M059J (cell line): Measurements from ENCODE around the gene NPFFR1. TPM values are rescaled to one million over a fixed set of nuclear protein-coding genes. Genes with fewer than 3 reads are reported as not detected.
A peak's percentile ranks its signal among the peaks of the same experiment; 100 is the strongest.
"Not testable (repeated sequence)": the region's sequence is repeated elsewhere in the genome, so short reads cannot be mapped to it uniquely, and the experiment has no call there.

ENCODE experiments used
- DNase-seq: peaks from one replicate; pipeline ENCODE4 v3.0.0-alpha.2; 2012; ENCODE audit warnings: low read depth
- total RNA-seq: library from RNA; depleted of rRNA; stranded (reverse); fragments of >200 nt; shearing (Covaris generic); gene quantifications from 2 replicates; pipeline ENCODE4 v1.2.3, GENCODE V29; 2014

The NPFFR1 gene
- total RNA-seq, 1 experiment from 2014 or later = not detected

DNA sequence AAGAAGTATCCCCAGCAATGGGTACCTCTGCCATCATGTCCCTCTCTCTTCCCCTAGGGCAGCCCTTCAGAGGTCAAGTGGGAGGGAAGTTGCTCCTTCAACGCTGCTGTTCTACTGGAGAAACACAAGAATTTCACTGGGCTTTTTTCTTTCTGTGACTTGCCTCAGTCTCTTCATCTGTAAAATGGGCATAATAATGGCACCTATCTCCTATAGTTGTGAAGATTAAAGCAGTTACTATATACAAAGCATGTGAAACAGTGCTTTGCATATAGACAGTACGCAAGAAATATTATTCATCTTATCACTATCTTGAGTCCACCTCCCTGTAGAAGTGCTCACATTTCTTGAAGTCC lies 1.6 kb upstream of the NPFFR1 start:
- DNase-seq = no peak

DNA sequence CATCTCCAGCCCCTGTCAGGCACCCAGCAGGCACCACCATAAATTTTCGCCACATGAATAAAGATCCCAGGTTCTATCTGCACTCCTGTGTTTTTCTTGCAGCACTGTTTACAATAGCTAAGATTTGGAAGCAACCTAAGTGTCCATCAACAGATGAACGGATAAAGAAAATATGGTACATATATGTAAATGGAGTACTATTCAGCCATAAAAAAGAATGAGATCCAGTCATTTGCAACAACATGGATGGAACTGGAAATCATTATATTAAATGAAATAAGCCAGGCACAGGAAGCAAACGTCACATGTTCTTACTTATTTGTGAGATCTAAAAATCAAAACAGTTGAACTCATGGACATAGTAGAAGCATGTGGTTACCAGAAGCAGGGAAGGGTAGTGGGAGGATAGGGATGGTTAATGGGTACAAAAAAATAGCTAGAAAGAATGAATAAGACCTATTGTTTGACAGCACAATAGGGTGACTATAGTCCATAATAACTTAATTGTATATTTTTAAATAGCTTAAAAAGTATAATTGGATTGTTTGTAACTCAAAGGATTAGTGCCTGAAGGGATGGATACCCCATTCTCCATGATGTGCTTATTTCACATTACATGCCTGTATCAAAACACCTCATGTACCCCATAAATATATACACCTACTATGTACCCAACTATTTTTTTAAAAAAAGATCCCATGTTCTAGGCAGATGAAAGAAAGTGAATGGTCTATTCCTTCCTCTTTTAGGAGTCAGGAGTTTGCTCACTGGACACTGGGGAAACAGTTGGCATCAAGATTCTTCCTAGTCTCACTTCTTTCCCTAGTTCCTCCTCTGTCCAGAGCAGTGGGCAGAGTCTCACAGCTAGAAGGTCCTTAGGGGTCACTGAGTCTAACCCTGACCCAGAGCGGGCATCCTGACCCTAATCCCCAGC lies 1.0 kb upstream of the NPFFR1 start:
- no peak for DNase-seq

DNA sequence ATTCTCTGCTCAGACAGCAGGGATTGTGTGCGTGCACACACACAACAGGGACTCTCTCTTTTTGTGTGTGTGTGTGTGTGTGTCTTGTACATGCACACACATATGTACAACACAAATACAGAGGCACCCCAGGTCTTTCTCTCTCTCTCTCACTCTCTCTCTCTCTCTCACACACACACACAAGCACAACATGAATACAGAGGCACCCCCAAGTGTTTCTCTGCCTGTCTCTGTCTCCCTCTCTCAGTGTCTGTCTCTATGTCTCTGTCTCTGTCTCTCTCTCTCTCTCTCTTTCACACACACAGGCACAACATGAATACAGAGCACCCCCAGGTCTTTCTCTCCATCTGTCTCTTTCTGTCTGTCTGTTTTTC lies 746 bp downstream of the NPFFR1 start:
- DNase-seq = no peak

DNA sequence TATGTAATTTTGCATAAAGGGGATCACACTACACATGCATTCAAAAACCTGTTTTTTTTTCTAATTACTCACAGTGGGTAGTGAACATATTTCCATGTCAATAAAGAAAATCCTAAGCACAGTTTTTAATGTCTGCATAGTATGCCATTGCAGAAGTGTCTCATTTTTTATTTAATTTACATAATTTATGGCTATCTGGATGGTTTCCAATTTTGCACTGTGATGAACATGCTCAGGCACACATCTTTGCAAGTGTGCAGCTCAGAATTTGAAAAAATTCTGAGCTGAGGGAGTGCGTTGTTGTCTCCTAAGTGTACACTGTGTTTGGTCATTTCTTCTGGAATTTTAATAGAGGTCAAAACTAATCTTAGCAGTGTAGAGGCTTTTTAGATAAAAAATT lies 2.2 kb downstream of the NPFFR1 start:
- DNase-seq = no peak

DNA sequence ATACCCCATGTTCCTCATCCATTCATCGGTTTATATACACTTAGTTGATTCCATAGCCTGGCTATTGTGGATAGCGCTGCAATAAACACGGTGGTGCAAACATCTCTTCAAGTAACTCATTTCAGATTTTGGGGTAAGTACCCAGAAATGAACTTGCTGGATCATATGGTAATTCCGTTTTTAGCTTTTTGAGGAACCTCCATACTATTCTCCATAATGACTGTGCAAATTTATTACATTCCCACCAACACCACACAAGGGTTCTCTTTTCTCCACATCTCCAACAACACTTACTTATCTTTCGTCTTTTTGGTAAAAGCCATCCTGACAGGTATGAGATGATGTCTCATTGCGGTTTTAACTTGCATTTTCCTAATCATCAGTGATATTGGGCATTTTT lies 3.7 kb downstream of the NPFFR1 start:
- no peak for DNase-seq

DNA sequence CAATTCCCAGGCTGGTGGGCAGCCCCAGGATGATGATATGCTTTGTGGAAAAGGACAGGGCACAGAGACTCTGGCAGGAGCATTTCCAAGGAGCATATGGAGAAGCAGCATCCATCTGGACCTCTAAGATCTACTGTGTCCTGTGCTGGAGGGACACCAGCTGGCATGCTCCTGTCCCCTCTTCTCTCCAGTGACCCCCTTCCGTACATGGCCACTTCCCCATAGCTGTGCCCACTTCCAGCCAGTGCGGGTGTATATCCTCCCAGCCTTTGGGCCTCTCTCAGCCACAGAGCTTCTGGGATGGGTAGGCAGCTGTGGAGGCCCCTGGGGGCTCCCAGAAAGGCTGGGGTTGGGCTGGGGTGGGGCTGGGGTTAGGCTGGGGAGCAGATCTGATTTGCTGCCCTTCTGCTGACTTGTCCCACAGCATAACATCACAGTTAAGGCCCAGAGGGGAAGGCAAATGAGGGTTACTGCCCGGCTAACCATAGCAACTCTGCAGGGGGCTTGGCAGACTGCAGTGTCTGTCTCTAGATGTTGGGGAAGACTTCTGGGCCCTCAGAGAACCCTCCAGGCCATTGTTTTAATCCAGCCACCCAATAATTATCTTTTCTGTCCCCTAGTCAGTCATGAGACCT lies 6.3 kb downstream of the NPFFR1 start:
- DNase-seq = no peak

DNA sequence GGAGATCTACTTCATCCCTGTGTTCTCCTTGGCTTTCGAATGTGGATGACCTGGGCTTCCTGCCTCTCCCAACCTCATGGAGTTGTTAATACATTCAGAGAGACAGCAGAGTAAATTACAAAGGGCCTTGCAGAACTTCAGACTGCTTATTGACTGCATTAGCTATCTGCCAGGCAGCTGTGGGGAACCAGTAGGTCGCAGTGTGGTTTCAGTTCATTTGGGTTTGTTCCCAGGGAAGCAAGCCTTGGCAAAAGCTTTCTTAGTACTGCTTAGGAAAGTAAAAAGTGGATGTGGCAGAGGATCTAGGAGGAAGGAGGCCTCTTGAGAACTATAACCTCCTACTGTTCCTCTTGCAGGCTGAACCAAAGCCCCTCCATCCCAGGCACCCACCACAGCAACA lies 9.2 kb downstream of the NPFFR1 start:
- peak; percentile 44 for DNase-seq

DNA sequence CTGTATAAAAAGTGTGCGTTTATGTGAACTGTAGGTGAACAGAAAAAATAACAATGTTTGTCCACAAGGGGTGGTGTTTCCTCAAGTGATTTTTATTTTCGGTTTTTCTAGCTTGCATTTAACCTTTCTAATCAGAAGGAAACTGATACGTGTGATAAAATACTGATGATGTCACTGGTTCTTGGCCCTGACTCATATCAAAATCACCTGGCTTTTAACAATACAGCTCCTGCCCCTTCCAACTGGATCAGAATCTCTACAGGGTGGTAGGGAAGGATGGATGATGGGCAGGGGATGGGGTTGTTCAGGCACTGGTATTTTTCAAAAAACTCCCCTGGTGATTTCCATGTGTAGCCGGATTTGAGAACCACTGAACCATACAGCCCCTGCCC lies 10.9 kb downstream of the NPFFR1 start:
- peak; percentile 37 for DNase-seq

DNA sequence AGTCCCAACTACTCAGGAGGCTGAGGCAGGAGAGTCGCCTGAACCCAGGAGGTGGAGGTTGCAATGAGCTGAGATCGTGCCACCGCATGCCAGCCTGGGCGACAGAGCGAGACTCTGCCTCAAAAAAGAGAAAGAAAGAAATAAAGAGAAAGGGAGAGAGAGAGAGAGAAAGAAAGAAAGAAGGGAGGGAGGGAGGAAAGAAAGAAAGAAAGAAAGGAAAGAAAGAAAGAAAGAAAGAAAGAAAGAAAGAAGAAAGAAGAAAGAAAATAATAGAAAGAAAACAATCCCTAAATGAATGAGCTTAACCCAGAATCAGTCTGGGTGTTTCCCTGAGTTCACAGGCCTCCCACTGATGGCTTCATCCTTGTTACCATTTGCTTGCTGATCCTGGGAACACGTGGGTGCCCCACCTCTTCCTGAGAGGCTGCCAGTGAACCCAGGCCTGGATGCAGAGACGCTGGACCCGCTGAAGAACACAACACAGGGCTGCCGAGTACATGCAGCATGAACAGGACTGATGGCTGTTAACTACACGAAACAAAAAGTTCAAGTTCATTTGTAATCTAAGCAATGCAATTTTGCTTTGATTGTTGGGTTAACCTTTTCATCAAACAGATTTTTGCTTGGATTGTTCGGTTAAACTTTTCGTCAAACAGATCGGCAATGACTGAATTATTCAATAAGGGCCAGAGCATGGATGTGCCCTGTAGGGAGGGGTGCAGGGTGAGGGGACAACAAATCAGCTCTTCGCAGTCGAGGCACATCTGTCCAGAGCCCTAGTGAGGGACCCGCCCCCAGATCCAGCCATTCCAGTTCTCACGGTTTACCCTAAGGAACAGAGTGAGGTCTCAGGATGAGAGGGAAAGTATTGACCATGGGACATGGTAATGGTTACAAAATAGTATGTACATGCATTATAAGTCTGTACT lies 11.5 kb downstream of the NPFFR1 start:
- DNase-seq = no peak

DNA sequence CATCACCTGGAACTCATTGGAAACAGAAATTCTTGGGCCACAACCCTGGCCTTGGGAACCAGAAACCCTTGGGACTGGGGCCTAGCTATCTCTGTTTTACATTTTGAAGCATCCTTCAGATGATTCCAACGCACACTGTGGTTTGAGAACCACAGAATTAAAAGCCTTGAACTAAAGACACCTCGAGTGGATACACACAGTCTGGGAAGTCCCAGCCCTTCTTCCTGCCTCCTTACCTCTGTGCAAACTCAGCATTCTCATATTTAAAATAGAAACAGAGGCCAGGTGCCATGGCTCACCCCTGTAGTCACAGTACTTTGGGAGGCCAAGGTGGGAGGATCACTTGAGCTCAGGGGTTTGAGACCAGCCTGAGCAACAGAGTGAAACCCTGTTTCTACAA lies 12.9 kb downstream of the NPFFR1 start:
- no peak for DNase-seq

DNA sequence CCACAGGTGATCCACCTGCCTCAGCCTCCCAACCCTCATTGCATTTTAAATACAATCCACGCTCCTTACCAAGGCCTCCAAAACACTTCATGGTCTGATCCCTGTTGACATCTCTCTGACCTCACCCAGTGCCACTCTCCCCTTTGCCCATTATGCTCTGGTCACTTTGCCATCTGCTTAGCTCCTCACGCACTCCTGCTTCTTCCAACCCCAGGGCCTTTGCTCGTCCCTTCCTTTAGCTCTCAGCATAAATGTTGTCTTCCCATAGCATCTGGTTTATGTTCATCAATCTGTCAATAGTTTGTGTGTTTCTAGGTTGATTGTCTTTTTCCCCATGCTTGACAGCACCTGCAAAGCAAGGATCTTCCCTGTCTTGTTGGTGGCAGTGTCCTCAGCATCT lies 14.1 kb downstream of the NPFFR1 start:
- no peak for DNase-seq

DNA sequence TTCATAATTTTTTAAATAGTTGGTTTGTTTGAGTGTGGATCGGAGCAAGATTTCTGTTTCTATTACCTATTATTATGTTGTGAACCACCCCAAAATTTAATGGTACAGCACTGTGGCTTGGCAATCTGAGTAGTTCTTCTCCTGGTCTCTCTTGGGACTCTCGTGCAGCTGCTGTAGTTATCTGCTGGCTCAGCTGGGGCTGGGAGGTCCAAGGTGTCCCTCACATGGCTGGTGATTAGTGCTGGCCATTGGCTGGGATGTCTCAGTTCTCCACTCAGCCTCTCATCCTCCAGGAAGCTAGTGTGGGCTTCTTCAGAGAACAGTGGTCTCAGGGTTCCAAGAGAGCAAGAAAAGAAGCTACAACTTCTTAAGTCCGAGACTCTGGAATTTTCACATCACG lies 15.4 kb downstream of the NPFFR1 start:
- no peak for DNase-seq

DNA sequence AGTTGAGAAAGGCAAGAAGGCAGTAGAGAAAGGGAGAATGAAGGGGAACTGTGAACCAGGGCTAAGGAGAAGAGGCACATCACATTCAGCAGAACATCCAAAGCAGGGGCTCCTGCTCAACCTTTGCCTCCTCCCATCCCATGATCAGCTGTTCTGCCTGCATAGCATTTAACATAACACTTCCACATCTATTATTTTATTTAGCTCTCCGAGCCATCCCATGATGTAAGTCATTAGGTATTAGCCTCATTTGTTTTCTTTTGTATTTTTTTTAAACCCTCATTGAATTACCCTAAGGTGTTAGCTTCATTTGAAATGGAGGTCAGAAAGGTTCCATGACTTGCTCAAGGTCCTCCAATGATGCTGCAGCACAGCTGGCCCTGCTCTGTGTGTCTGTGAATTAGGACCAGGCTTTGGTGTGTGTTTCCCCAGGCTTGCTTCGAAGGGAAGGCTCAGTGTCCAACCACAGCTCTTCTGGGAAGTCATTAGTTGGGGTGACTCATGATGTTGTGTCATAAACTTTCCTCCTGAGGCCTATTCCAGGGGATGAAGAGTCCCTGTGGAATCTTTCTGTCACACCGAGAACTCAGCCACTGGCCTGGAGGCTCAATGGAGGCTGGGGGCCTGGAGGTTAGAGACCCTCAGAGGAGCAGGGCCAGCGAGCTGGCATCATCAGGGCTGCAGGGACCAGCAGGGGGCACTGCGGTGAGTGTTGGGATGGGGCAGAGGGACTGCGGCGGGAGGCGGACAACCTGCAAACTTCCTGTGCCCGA lies 16.5 kb downstream of the NPFFR1 start:
- DNase-seq = peak; percentile 96

DNA sequence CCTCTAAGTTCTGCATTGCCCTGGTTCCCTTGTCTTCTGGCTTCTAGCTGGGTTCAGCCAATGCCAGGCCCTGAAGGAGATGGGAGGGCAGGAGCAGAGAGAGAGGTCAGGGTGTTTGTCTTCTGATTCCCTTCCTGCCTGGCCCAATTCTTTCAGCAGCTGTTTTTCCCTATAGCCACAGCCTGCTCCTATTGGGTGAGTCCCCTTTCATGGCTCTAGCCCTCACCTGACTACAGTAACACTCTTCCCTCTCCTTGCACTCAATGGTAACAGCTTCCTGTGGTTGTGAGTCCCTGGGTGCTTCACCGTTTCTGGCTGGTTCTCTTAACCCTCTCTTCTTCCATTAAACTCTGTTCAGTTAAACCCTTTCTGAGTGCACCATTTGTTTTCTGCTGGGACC lies 17.1 kb downstream of the NPFFR1 start:
- DNase-seq = no peak

DNA sequence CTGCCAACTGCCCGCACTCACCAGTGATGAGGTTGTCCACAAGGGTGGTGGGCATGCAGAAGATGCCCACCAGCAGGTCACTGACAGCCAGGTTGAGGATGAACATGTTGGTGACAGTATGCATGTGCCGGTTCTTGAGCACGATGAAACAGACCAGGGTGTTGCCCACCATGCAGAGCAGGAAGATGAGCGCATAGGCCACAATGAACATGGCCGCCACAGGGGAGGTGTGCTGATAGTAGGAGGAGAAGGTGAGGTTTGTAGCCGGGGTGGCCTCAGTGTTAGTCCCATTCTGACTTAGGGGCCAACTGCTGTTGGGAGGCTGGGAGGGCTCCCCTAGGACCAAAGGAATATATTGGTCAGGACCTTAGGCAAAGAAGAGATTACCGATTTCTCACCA lies 17.7 kb downstream of the NPFFR1 start:
- DNase-seq = no peak

DNA sequence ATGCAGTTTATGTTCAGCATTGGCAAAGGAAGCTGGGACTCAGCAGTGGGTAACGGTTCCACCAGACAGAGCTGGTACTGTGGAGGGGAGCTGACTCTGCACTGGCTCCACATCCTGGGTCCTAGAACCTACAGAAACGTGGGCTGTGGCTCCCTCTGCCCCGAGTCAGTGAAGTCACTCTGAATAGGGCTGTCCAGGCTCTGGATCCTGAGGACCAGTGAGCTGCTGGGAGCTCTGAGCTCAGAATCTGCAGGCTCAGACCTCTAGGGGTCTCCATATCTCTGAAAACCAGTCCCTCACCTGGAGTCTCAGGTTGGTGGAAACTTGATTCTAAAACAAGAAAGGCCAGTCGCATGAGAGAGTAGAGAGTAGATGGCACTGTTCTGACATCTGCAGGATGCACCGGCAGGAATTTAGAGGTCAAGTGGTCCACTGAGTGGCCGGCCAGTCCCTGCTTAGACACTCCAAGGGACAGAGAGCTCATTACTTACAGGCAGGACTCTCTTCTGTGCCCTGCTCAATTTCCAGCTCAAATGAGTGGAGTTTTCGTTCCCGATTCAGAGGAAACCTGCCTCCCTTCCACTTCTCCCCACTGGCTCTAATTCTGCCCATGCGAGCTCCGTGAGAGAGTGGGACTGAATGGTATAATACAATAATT lies 18.6 kb downstream of the NPFFR1 start:
- peak; percentile 24 for DNase-seq

DNA sequence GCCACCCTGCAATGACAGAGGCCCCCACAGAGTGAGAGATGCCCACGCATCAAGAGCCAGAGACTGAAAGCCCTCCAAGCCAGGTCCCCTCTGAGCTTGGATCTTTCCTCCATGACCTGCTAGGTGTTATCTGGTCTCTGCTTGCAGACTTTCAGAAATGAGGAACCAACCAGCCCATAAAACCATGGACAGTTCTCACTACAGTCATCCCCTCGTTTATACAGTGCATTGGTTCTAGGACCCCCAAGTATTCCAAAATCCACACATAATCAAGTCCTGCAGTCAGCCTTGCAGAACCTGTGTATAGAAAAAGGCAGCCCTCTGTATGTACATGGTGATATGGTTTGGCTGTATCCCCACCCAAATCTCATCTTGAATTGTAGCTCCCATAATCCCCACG lies 23.1 kb downstream of the NPFFR1 start:
- DNase-seq = no peak

DNA sequence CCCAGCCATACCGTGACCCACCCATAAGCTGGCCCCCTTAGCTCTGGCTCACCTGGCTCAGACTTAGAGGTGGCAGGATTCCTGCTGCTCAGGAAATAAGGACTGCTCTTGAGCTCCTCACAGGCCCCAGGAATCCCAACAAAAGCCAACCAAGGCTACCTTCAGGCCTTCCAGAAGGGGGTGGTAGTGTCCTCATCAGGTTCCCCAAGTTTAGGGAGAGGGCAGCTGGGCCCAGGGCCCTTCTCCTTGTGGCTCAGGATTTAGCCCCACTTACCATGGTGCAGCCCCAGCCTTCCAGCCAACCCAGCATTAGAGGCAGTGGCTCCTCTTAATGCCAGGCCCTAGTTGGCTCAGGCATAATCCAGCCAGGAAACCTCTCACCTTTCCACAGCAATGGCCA lies 23.5 kb downstream of the NPFFR1 start:
- no peak for DNase-seq

DNA sequence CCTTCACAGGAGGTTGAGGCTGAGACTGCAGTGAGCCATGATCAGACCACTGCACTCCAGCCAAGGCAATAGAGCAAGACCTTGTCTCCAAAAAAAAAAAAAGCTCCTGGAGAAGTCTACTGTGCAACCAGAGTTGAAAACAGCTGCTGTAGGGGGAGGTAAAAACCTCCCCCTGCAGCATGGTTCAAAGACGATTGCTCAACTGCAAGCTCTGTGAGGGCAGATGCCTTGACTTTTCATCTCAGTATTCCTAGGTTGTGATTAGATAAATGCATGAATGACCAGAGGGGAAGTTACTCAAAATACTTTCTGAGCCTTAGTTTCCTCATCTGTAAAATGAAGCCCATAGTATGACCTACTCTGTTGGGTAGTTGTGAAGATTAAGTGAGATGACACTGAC lies 25.6 kb downstream of the NPFFR1 start:
- DNase-seq = no peak

DNA sequence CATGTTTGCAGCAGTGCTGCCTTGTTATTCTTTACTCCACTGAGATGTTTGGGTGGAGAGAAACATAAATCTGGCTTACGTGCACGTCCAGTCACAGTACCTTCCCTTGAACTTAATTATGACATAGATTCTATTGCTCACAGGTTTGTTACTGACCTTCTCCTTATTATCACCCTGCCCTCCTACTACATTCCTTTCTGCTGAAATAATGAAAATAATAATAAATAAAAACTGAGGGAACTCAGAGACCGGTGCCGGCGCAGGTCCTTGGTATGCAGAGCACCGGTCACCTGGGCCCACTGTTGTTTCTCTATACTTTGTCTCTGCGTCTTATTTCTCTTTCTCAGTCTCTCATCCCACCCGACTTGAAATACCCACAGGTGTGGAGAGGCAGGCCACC lies 26.0 kb downstream of the NPFFR1 start:
- not testable (repeated sequence) for DNase-seq

DNA sequence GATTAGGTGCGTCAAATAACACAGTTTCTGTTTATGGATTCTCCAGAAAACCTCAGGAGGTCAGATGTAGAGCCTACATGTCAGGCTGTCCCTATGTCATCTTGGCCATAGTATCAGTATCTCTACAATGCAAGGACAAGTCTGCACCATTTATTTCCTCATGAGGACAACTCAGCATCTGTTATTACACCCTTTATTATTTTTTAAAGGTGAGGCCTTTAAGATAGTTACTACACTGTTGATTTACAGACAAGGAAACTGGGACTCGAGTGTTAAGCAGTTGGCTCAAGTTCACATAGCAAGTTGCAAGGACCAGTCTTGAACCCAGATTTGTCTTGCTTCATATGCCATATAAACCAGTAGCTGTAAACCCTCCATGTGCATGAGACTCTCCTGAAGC lies 27.3 kb downstream of the NPFFR1 start:
- no peak for DNase-seq
